Activated CD4-positive, alpha-beta T cell treated with anti-CD3 and anti-CD28 coated beads, Interleukin-10, Interleukin-2, amounts not matched to agents 100 ng/mL and 50 ng/mL, durations not matched to agents 16 hours and 8 hours (primary cell): ENCODE measurements around the gene STK35.

Experiments used
- DNase-seq: peaks from one replicate; pipeline ENCODE4 v3.0.0-alpha.2; 2020

Gene STK35

DNA sequence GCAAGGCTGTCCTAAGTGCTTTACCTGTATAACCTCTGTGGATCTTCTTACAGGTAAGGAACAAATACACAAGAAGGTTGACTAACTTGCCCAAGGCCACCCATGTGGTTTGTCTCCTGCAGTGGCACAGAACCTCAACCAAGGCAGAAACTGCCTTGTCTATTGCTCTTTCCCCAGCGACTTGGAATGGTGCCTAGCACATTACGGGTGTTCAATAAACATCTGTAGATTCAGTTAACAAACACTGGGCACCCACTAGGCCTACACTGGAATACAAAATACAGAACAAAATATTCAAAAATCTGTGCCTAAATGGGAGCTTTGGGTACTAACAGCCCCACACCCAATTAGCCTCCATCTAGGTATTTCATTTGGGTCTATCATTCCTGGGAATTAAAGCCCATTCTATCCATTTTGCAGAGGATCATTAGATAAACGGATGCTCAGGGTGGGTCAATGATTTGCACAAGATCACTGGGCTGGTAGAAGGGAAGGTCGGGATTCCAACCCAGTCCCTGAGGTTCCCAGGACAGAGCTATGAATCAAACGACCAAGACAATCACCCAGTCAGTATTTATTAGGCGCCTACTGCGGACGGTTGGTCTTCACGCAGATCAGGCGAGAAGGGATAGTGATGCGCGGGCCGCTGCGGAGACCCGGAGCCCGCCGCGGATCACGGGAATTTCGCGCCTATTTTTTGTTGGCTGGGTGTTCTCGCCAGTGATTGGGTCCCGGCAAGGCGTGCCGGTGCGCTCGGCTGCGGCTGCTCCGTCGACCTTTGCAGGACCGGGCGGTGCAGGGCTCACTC lies at the start of gene STK35:
TSS of gene STK35 (plus strand) at position 771 of the 808 bp plus-strand sequence. CDS start 55 bp downstream, outside the sequence.
- DNase-seq = peak; percentile 83

DNA sequence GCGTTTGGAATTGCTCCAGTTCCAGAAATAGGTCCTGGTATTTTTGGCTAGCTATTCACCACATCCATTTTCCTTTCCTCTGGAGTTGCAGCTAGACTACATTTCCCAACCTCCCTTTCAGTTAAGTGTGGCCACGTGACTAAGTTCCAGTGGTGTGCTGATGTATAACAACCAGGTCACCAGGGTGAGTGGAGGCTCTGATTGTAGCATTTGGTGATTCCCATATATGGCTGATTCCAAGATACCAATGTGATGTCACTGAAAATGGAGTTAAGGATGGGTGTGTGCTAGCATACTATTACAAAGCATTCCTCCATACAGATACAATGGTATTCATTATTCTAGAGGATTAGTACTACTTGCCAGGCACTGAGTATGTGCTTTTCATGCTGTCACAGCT lies 49.7 kb upstream of the STK35 start:
- no peak for DNase-seq

GRCh38 chr20:2052741-2053140 lies 48.9 kb upstream of the STK35 start:
- DNase-seq = no peak

GRCh38 chr20:2053615-2054014 lies 48.0 kb upstream of the STK35 start:
- no peak for DNase-seq

- DNase-seq = no peak
Observed at GRCh38 chr20:2054911-2055310, 46.7 kb upstream of the STK35 start.

DNA sequence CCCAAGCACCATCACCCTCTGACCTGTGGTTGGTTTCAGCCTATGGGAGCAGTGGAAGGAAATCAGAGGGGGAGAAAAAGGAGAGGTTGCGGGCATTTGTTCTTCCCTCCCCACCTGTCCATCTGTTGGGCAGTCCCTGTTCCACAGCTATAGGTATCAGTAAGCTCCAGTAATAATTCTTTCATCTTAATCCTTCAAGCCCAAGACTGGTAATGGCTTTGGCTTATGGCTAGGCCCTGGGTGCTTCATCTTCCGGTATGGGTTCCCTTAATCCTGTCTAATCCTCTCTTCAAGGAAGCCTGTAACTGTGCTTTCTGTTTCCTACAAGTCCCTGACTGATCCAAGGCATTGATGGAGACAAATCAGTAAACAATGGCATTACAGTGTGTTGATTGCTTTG lies 42.2 kb upstream of the STK35 start:
- DNase-seq = no peak

DNA sequence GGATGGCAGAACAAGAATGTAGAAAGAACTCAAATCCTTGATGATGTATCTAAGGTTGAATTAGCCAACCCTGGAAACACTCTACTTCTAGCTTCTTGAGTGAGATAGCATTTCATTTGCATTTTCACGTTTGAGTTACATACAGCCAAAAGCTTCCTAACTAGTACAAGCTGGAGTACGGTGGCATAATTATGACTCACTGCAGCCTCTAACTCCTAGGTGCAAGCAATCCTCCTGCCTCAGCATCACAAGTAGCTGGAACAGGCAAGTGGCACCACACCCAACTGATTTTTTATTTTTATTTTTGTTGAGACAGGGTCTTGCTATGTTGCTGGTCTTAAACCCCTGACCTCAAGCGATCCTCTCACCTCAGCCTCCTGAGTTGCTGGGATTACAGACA lies 36.5 kb upstream of the STK35 start:
- no peak for DNase-seq

GRCh38 chr20:2066461-2067122 lies 35.0 kb upstream of the STK35 start:
- no peak for DNase-seq

GRCh38 chr20:2080532-2081224 lies 20.9 kb upstream of the STK35 start:
- DNase-seq = no peak

- DNase-seq = no peak
Observed at GRCh38 chr20:2084703-2085102, 16.9 kb upstream of the STK35 start.

- no peak for DNase-seq
Observed at GRCh38 chr20:2086177-2086979, 15.2 kb upstream of the STK35 start.

DNA sequence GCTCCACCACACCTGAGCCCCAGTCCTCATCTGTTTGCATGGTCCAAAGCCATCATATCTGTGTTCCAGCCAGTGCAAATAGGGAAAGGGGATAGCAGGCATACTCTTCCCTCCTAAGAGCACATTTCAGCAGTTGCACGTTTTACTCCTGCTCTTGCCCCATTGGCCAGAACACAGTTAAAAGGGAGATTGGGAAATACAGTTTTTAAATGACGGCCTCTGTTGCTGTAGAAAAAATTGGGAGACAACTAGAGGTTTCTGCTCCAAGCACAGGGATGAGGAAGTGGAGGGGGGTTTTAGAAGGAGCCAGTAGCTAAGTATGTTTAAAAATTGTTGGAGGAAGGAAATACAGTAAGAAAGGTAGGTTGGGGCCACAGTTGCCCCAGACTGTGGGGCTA lies 14.6 kb upstream of the STK35 start:
- DNase-seq = no peak

DNA sequence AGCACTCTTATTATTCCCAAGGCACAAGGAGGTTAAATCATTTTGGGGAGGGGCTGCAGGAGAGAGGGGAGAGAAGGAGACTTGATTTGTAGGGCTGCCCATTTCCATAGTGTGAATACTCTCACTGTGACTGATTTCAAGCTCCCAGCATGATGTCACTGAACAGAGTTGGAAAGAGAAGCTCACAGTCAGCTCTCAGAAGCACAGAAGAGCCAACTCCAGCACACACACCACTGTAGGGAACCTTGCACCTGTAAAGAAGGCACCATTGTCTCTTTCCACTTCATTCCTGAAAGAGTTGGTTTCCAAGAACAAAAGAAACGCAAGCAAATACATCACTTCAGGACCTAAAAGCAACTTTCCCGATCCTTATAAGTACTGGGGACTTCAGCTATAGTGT lies 12.7 kb upstream of the STK35 start:
- no peak for DNase-seq

DNA sequence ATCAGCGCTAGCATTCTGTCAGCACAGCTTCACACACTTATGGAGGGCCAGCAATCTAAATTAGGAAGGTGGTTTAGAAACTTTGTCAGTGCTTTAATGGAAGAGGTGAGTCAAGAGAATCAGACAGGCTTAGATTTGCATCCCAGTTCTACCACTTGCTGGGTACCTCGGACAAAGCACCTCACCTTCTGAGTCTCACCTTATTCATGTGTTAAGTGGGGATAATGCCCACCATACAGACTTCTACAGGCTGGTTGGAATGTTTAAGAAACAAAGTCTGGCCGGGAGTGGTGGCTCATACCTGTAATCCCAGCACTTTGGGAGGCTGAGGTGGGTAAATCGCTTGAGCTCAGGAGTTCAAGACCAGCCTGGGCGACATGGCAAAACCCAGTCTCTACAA lies 12.2 kb upstream of the STK35 start:
- no peak for DNase-seq

DNA sequence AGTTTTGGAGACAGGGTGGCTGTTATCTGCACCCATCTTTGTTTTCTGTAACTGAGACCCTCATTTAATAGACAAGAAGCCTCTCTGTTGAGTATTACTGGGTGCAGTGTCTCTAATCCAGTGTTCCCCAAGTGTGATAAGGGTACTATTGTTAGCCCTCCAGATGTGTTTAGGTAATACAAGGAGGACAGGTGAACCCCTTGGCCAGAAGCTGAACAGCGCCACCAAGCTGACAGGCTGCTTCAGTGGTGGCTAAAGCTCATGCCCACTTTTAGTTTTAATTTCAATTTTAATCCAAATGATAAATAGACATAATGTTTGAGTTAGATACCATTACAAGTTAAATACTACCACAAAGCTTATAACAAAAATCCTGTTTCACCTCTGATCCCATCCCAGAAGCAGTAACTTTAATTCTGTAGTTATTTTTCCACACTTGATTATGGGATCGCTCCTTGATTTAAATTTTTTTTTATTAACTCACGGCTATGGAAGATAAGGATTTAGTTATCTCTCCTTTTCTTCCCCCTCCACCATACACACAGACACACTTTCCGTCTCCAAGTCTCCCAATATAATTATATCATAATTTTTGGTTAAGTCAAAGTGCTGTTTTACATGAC lies 8.4 kb upstream of the STK35 start:
- peak; percentile 26 for DNase-seq

DNA sequence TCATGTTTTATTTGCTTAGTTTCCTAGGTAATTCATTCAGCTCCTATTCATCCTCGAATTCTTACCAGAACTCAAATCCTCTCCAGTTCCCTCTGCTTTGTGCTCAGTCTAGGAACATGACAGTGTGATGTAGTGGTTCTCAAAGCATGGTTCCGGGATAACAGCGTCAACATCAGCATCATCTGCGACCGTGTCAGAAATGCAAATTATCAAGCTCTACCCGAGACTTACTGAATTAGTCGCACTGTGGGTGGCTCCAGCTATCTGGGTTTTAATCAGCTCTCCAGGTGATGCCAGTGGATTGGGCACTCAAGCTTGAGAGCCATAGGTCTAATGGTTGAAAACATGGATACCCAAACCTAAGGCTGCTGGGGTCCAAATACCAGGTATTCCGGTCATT lies 7.7 kb upstream of the STK35 start:
- no peak for DNase-seq

- peak; percentile 91 for DNase-seq
Observed at GRCh38 chr20:2101865-2102584, 398 bp downstream of the STK35 start.

DNA sequence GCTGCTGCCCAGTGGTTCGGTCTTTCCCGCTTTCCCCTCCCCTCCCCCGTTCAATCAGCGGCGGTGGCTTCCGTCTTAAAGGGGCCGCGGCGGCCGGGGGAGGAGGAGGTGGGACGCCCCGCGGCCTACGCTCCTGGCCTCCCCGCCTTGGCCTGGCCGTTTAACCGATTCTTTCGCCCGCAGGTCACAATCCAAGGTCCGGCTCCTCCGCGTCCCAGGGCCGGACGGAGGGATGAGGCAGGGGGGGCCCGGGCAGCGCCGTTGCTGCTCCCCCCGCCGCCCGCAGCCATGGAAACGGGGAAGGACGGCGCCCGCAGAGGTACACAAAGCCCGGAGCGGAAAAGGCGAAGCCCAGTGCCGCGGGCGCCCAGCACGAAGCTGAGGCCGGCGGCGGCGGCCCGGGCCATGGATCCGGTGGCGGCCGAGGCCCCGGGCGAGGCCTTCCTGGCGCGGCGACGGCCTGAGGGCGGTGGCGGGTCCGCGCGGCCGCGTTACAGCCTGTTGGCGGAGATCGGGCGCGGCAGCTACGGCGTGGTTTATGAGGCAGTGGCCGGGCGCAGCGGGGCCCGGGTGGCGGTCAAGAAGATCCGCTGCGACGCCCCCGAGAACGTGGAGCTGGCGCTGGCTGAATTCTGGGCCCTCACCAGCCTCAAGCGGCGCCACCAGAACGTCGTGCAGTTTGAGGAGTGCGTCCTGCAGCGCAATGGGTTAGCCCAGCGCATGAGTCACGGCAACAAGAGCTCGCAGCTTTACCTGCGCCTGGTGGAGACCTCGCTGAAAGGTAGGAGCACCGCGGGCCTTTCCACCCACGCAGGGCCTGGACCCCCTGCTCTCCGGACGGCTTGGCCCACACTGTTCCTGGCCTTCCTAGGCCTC lies 1.2 kb downstream of the STK35 start:
- DNase-seq = peak; percentile 87

DNA sequence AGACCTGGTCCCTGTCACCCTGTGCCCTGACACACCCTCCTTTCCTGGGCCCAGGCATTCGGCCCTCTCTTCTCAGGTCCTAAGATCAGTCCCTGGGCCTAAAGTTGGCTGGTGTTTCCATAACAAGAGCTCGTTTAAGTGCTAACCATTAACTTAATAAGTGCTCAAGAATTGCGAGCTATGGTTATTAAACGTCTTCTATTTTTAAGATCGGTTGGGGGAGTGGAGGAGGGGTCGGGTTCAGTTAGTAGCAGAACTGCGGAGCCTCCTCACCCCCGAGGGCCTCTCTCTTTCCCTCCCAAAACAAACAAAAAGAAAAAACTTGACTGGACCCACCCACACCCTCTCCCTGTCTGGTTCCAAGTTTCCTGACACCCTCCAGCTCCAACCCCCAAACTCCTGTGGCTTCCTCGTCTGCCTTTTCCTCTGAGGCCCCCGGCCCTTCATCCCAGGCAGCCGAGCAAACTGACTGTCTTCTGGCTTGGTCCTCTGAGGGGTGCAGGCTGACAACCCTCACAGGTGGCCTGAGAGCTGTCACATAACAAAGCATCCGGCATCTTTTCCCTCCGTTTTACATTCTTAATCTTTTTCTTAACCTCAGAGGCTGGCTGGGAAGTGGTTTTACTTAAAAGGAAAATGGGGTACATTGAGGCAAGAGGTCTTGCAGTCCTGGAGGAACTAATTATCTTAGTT lies 2.0 kb downstream of the STK35 start:
- DNase-seq = no peak

DNA sequence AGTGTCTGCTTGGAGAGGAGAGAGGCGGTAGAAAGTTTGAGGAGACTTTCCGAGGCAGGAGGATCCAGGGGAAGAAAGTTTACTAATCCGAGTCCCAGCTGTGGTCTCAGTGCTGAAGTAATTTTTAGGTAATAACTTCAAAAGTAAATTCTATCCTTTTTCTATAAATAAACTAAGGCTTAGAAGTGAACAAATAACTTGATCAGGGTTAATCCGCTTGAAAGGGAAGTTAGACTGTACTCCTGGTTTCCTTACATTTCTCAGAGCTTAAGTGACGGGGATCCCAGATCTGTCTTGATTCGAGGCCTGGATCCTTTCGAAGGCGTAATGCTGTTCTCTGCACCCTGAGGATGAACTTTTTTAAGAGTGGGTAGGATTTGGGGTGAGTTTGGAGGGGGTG lies 2.6 kb downstream of the STK35 start:
- no peak for DNase-seq
